NCI-H128 (cell line): ENCODE measurements around the gene GHSR.

Experiments
- DNase-seq: peaks from one replicate; lab custom pipeline; 2025; ENCODE audit not compliant: unreplicated experiment; lab: John Stamatoyannopoulos, UW

GHSR gene

DNA sequence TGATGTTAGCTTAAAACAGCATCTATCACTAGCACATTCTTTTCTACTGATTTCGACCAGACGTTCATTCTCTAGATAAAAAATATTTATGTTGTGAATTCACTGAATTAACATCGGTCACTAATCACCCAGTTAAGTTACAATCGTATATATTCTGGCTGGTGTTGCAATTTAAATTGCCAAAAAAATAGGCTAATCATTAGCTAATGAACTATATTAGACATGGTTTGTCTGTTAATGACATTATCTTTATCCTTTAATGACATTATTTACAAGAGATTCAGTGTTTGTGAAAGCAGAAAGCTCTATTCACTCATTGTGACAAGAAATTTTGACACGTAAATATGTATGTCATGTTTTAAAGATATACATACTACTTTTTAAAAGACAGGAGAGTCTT lies 6.7 kb downstream of the GHSR start:
- DNase-seq: no peak

DNA sequence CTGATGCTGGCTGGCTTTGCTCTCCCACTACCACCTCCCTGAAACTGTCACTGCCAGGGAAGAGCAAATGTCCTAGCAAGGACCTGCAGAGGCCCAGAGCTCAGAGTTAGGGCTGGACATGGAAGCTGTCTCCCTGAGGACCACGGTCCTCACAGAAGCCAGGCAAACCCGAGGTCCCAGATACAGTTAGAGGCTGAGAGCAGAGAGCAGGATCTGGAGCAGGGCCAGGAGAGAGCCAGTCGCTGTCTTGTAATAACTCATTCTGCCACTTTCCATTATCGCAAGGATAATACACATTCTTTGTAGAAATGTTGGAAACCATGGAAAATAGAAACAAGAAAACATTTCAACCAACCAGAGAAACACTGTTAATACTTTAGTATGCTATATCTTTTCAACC lies 10.1 kb downstream of the GHSR start:
- no peak for DNase-seq

DNA sequence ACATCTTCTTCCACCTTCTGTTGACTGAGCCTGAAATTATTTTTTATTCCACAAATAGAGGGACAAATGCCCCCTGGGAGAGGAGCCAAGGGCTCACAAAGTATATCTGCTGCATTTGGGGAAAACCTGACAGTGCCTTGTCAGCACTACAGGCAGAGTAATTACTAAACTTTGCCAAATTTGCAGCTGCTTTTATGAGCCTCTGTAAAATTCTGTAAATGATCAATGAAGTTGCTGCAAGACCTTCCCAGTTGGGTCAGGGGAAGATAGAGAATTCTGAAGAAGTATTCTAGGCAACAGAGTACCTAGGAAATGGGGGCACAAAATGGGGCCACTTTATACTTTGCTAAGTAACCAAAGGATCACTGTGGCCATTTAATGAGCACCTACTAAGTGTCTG lies 10.5 kb downstream of the GHSR start:
- no peak for DNase-seq

DNA sequence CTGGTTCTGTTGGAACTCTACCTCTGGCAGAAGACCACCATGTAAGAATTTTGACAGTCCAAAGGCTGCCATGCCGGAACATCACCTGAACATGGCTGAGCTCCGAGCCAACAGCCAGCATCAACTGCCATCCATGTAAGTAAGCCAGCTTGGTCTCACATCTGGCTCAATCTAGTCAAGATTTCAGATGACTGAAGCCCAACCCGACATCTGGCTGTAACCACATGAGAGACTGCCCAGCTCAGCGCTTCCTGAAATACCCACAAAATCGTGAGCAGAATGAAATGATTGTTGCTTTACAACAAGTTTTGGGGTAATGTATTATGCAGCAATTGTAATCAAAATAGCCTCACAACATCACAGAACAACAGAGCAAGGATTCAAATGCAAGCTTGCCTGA lies 32.9 kb downstream of the GHSR start:
- DNase-seq: no peak

DNA sequence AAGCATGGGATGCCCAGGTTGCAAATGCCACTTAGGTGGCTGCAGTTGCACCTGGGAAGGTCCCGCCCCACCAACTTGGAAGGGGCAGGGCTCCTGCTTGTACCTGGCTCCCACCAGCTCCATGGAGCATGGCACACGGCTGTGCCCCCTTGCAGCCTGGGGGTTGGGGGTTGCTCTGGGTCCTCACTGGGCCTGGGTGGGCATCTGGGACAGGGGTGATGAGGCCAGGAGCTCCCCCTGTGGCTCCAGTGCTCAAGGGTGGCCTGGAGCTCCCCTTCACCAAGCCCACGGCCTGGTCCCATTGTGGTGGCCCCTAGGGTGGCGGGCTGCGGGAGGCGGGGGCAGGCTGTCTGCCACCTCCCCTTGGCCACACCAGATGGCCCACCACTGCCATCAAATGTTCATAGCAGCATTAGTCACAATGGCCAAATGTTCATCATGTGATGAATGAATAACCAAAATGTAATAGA lies 36.7 kb downstream of the GHSR start:
- no peak for DNase-seq

DNA sequence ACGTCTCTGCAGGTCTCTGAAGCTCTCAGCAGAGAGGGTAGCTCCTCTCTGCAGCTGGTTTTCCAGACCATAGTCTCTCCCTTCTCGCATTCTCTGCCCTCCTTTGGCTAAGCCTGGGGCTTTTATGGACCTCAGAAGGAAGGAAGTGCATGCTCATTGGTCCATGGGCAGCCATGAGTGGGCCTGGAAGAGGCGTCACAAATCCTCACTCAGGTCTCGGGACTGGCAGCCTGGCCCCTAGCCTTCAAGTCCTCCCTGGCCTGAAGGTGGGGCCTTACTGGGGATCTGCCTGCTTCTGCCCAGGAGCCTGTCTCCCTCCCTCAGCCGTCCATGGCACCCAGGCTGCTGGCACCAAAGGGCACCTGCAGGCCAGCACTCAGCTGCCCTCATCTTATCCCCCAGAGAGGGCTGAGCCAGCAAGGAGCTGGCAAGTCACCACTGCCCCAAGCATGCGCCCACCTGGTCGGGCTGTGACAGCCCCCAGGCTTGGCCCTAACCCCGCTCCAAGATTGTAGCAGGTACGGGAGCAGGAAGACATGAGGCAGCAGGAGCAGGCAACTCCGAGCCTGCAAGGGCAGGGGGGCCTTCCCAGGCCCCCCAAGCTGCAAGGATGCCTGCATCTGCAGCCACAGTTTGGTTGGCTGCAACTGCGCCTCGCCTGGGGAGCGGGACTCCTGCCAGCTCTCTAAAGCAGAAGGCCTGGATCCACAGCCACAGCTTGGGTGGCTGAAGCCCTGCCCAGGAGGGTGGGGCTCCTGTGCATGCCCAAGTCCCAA lies 37.4 kb downstream of the GHSR start:
- DNase-seq: no peak

DNA sequence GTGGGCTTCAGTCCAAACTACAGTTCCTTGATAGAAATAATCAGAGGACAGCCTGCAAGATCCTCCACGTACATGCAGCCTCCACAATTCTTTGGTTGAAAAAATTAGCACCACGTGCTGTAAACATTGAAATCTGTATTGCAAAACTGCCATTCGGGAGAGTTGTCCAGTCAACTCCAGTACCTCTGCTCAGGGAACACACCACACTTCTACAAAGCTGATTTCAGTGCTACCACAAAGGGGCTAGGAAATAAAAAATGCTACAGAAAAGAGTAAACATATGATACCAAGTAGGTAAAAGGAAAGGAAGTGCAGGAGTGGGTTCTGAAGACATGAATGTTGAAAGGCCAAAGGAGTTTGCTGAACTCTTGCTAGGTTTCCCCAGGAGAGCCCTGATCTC lies 40.4 kb downstream of the GHSR start:
- no peak for DNase-seq

DNA sequence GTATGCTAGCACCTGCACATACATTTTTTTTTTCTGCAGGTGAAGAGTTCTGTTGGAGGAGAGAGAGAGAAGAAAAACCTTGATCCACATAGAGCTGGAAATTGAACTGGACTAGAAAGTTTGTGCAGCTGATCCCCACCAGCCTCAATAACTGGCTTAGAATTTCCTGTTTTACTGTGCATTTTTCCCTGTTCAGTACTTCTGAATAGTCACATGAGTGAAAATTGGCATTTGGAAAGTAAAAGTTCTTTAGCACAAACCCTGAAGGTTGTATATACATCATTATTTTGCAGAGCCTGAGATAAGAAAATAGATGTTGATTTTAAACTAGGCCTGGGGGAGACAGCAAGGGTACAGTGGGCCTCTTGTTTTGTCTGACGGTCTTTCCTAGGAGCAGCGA lies 42.3 kb downstream of the GHSR start:
- DNase-seq: no peak

DNA sequence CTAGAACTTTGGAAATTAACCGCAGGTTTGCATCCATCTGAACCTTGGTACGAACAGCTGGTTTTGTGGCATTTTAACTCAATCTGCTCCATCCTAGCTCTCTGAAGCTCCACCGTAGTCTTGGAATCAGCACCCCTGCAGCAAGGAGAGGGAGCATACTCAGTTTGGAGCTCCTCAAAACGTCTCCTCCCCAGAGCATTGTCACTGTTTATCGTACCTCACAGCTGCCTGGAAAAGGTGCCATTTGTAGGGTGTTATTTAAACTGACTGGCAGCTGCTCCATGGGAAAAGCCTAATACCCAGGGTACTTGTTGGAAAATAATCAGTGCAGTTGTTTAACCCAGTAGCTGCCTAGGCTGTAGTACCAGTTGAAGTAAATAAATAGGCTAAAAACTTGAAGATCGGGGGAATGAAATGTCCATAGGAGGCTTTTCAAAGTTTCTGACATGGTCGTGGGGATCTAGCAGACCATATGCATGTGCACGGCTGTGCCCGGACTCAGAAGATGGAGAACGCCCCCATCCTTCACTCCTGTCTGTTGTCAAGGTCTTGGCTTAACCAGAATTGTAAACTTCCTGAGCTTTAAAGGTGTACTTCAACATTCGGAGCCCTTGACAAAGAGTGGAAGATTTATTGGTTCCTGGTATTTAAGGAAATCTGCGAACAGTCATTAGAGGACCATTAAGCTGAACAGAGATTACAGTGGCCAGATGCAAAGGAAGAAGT lies 43.9 kb downstream of the GHSR start:
- no peak for DNase-seq

DNA sequence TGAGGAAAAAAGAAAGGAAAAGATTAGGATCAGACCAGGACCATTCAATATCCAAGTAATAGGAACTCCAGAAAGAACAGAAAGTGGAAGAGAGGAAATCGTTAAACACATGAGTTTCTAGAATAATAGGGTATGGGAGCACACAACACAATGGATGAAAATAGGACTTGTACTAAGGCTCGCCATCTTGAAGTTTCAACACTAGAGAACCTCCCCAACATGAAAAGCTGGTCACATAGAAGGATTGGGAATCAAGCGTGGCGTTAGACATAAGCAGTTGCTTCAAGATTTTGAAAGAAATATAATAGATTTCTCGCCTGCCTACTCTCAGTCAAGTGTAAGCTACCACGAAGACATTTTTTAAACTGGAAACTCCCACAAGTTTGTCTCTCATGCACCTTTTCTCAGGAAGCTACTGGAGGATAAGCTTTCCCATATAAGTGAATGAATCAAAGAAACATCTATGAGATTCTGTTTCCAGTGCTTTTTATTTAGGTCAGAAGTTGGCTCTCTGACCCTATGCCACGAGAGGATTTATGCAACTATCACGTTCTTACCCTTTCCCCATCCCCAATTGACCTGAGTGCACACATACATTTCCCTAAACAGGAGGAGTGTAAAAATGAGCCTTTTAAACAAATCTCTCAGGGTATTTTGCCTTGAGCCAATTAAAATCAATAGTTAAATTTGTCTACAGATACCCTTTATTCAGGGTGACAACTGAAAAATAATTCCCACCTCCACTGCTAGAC lies 45.2 kb downstream of the GHSR start:
- no peak for DNase-seq

DNA sequence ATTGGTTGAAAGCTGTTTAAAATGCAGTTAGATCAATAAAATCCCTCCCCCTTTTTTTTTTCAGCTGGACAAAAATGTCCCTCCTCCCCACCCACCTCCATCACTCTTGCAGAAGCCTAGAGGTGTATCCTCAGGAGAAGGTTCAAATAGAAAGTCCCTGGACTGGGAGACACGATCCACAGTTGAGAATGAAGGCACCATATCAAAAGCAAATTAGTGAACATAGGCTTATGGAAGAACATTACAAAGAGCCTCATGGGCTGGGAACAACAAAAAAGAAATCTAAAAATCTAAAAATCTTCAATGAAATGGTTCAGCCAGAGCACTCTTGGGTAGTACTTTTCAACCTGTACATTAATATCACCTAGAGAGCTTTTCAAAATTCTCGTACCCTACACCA lies 46.2 kb downstream of the GHSR start:
- DNase-seq: no peak

DNA sequence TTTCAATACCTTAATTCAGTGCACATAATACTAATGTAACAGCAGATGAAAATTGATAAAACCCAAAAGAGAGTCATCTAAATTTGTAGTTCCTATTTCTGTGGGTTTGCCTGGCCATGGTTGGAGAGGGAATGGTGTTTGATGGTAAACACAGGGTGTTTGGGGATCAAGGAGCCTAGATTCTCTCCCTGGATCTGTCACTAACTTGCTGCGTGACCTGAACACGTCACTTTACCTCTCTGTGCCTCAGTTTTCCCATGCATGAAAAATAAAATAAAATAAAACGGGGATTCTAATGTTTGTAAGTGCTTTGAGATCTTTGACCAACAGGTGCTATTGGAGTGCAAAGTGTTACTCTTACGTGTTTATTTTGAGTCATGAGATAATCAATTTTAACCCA lies 49.8 kb downstream of the GHSR start:
- DNase-seq: no peak

DNA sequence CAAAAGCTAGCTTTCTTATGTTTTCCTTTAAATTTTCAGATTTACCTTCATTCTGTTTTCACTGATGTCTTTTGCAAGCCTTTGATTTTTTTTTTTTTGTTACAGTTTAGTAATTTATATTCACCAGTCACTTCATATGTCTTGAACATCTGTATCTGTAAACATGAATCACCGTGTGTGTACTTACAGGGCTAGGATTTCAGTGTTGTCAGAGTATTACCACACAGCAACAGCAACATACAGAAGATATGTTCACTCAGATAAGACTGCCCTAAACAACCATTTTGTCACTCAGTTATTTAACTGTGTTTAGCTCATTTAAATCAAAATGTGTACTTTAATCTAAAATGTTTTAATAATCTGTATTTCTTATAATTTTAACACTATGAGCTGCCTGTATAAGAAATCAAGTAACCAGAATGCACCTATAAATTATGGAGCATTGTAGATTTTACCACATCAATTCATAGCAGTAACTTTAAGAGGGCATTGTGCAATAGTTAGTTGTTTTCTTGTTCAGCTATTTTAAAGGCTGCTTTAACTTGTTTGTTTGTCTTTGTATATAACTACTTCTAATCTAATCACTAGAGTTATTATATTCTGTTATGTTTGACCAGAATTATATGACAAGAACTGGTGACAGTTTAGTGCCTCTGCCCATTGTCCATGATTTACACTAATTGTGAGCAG lies 50.4 kb downstream of the GHSR start:
- DNase-seq: no peak

DNA sequence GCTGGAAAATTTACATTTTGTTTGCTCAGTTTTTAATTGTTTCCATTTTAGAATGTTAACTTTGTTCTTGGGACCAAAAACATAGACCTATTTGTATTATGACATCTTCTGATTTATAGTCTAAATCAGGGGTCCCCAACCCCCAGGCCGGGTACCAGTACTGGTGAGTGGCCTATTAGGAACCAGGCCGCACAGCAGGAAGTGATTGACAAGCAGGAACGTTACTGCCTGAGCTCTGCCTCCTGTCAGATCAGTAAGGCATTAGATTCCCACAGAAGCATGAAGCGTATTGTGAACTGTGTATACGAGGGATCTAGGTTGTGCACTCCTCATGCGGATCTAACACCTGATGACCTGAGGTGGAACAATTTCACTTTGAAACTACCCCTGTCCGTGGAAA lies 51.9 kb downstream of the GHSR start:
- DNase-seq: no peak

DNA sequence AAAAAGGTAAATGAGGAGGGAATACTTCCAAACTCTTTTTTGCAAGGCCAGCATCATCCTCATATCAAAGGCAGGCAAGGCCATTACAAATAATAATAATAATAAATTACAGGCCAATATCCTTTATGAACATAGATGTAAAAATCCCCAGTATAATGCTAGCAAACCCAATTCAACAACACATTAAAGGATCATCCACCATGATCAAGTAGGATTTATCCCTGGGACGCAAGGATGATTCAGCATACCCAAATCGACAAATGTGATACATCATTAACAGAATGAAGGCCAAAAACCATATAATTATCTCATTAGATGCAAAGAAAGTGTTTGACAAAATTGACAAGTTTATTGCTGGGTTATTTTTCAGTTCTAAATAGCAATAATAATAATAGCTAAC lies 53.6 kb downstream of the GHSR start:
- DNase-seq: no peak
